NCI-H2196 treated with DMSO at 0.1 percent for 48 hours (cell line): ENCODE results near the gene OPRL1.

Experiments used
- DNase-seq: peaks from one replicate; lab custom pipeline; 2025; ENCODE audit not compliant: unreplicated experiment; lab: John Stamatoyannopoulos, UW

The OPRL1 gene

DNA sequence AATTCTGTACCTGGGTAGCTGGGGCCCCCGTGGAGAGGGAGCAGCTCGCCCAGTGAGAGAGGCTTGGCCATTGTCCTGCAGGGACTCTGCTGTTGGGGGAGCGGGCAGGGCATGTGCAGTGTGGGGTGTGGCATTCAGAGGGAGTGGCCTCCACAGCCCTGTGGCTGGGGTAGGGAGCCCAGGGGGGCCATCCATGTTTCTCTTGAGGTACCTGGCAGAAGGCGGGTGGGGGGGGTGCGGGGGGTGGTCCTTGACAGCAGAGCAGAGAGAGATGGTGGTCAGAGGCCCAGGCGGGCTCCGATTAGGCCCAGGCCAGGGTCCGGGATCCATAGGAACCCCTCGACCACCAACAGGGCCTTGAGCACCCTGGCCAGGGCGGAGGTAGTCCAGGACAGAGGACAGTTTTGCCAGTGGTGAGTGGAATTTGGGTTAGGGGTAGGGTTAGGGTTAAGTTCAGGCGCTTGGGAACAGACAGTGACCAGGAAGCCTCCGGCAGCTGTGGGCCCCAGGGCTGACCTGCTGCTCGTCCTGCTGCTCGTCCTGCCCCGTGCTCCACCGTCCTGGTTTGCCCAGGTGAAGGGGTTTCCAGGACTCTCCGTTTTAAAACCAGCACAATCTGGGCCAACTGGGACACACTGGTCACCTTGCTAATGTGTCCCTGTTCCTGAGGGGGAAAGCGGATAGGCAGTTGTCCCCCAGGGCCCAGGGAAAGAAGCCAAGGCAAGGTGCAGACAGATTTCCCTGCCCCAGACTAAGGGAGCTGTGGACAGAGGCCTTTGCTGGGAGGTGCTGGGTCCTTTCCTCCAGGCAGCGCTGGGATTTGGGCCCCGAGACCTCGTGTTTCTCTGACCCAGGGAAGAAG, 59.5 kb downstream of the OPRL1 start:
- no peak for DNase-seq

DNA sequence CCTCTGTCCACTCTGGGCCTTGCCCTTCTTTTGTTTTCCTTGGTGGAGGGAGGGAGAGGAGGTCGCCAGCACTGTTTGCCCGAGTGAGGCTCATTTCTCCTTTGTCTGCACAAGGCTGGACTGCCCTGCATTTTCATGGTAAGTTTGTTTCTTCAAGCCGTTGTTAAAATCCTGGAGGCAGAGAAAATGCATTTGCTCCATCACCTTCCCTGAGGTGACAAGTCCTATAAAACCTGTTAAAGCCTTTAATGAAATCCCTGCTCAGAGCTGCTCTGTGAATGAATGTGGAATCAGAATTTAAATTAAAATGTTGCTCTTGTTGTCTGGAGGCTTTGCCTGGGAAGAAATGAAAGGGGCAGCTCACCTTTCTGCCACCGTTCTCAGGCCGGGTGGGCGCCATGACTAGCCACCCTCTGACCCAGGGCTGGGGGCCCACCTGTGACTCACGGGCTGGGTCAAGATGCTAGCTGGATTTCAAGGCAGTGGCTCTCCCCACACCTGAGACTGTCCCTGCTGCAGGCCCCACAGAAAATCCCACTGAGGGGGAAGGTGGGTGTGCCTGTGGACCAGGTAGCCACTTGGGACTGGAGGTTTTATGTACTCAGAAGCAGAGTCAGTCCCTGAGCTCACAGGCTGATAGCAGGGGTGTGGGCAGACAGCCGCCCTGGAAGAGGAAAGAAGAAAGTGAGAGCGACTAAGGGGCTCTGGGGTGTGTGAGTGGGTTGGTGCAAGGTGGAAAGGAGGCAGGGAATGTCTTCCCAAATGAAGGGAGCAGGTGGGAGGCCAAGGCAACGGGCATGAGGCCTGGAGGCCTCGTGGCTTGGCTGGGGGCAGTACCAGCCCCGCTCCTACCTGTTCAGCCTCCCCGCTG, 60.4 kb downstream of the OPRL1 start:
- DNase-seq, result no peak

DNA sequence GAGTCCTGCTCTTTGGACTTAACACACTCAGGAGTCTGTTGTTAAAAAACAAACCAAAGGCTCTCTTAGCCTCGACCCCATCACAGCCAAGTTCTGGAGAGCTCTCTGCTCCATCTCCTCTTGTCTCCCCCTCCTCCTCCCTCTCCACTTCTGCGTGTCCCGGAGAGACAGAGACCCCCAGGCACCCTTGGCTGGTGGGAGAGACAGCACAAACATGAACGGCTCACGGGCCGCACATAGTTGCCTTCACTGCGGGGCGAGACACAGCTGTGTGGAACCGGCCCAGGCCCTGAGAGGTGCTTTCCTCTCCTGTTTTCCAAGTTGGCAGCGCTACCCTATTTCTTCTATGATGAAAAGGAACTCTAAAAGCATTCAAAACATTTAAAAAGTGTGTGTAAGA, 61.1 kb downstream of the OPRL1 start:
- no peak for DNase-seq

DNA sequence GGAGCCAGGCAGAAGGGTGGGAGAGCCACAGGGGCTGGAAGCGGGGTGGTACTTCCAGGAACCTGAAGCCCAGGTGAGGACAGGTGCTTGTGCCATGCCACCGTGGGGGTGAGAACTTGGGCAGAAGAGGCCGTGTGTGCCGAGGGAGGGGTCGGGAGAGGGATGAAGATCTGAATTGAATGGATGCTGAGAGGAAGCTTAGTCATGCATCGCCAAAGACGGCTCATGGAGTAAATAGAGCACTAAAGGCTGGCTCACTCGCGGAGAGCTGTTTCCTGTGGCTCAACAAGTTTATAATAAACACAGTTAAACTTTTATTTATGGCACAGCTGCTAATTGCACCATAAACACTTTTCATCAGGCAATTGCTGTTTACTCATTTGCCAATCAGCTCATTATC, 62.7 kb downstream of the OPRL1 start:
- no peak for DNase-seq

DNA sequence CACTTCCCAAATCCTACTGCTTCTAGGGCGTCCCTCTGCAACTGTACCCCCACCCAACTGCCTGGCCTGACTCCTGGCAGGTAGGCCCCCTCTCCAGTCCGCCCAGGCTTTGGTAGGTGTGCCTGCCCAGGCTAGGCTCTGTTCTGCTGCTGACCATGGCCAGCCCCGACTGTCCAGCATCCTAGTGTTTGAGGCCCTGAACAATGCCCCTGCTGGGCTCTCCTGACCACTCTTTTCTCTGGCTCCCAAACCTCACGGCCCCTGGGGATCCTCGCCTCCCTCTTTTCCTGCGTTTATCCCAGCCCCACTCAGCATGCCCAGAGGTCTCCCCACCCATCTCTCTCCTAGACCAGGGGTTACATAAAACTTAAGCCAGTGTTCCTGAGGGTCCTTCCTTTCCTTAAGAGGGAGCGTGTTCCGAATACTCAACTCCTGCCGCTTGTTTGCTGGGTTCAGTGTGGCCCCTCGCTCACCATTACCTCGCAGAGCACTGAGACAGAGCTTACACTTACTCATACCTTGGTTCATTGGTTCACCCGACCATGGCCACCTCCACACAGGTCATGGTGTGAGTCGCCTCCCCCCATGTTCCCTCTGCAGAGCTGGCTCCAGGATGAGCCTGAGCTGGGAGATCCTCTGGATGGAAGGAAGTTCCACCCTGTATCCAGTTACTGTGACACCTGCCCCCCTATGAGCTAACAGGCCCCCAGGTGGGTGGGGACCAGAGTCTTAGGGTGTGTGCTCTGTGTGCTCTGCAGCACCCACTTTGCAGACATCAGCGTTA, 63.3 kb downstream of the OPRL1 start:
- DNase-seq, result no peak

DNA sequence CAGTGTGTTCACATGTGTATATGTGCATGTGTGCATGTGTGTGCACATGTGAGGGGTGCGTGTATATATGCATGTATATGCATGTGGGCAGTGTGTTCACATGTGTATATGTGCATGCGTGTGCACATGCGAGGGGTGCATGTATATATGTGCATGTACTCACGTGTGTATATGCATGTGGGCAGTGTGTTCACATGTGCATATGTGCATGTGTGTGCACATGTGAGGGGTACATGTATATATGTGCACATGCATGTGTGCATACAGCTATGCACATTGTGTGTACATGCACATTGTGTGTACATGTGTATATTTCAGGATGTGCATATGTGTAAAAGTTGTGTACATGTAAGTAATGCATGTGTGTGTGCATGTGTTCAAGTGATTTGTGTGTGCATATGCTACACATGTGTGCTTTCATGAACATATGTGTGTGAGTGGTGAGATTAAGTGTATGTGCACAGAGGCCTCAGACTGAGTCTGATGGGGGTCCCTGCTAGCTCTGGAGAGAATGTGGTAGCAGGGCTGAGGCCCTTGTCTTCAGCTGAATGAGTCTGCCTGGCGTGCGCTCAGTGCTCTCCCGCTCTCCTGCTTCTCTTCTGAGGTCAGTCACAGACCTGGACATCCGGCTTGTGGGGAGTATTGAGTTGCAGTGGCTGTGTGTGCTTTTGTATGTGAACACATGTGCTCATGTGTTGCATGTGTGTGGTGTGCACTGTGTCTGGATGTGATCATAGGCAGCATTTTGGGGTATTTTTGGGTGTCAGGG, 64.4 kb downstream of the OPRL1 start:
- no peak for DNase-seq

DNA sequence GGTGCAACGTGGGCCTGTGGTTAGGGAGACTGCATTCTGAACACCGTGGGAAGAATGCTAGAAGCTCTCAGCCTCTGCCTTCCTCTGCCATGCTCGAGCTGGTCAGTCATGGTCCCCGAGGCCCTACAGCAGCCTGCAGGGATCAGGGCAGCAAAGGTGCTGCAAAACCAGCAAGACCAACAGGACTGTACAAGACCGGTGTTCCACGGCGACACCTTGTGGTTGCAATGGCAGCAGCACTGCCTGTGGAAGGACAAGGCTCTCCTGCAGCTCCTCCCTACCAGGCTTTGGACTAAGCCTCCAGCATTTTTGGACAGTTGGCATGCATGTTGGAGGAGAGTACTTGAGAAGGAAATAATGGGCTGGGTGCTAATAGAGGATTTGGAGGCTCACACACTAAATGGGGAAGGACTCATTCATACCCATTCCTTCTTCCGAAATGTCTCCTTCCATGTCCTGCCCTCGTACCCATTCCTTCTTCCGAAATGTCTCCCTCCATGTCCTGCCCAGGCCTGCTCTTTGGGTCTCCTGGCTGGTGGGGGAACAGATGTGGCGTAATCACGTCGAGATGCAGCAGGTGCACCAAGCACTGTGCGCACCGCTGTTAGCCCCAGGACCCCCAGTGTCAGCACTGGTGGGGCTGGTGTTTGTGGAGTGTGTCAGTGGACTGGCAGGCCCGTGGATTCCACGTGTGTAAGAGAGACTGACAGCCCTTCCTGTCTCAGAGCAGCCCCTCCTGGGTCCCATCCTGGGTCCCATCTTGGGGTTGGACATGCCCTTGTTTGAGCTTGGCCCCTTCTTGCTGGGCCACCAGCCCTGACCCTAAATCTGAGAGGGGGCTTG, 65.8 kb downstream of the OPRL1 start:
- no peak for DNase-seq

DNA sequence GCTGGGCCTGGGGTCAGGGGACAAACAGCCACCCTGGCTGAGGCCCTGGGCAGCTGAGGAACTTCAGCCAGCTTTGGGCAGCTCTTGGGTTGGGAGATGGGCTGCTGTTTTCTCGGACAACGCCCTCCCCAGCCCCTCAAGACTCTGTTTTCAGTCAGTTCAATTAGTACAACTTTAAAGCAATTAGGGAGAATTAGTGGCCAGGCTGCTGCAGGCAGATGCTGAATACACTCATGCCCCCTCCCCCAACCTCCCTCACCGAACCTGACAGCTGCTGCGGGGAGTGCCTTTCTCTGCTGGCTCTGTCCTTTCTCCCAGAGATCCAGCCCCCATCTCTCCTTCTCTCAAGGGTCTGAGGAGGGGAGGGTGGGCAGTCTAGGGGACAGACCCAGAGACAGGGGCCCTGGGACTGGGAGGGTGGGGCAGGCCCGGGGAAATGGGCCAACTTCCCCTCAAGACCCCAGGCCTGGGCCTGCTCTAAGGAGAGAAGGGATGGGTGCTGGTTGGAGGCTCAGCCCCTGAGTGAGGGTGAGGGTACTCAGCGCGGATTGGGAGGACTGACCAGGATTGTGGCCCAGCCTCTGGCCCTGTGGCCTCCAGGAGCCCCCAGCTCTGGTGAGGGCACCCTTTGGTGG, 66.5 kb downstream of the OPRL1 start:
- no peak for DNase-seq

DNA sequence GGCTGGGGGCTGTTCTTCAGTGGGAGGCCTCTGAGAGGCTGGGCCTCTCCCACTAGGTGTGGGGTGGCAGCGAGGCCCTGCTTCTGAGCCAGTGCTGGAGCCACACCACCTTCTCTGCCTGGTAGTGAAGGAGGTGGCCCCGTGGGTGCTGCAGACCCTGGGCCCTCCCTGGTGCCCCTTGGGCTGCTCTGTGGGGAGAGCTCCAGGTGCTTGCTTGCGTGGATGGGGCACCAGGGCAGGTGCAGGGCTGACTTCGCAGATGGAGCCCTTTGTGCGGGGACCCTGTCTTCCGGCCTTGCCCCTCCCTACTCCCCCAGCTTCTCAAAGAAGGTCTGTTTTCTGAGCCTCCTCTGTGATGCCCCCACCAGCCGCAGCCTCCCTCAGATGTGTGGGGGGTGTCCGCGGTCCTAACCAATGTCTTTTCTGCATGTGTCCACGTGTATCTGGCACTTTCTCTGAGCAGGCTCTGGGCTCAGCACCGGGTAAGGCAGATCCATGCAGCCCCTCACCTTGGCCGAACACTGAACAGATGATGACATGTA, 67.1 kb downstream of the OPRL1 start:
- DNase-seq, result no peak

DNA sequence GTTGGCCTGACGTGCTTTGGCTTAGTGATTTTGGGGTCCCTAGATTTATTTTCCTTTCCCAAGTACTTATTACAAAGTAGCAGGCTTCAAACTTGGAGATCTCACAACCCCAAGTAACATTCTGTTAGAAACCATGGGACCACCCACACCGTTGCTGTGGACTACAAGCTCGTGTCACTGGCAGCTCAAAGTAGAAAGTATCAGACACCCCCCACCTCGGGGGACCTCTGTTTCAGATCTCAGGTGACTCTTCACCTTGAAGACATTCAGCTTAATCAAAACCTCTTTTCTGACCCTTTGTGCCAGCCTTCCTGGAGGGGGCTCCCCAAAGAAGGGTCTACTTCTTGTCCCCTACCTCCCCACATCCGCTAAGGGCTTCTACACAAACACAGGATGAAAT, 68.7 kb downstream of the OPRL1 start:
- DNase-seq, result no peak

DNA sequence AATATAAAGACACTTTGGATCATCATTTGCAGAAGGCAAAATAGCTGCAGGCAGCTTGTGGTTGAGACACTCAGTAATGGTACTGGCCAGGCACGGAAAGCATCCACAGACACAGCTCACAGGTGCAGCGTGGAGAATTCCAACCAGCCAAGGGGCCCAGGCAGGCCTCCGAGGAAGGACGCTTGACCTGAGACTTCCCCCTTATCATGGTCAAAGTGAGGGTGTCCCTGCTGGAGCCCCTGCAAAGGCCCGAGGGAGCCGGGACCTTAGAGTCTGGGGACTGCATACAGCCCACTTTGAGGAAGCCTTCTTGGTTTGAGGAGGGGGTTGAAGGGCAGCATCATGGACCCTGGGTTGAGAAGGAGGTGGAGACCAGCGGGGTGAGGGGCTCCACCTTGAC, 69.3 kb downstream of the OPRL1 start:
- no peak for DNase-seq

DNA sequence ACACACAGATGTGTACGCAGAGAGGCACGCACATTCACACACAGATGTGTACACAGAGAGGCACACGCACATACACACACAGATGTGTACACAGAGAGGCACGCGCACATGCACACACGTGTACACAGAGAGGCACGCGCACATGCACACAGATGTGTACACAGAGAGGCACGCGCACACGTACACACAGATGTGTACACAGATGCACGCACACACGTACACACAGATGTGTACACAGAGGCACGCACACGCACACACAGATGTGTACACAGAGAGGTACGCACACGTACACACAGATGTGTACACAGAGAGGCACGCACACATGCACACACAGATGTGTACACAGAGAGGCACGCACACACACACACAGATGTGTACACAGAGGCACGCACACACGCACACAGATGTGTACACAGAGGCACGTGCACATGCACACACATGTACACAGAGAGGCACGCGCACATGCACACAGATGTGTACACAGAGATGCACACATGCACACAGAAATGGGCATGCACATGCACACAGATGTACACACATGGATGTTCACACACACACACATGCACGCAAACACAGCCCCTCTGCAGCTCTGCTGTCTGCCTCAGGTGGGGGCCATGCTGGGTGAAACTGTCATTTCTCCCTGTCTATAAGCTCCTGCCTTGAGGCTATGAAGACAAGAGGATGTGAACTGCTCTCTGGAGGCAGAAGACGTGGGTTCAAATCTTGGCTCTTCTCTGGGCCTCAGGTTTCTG, 70.1 kb downstream of the OPRL1 start:
- DNase-seq, result no peak
